Stimulated activated CD4-positive, alpha-beta T cell treated with anti-CD3 and anti-CD28 coated beads, TNF-alpha, amount 100 ng/mL, for 4 hours (primary cell): ENCODE results near the gene PSD.

ENCODE experiments used
- DNase-seq, 3 experiments: peaks; one replicate each; pipeline ENCODE4 v3.0.0-alpha.2; 2020; ENCODE audit warnings: low read depth in 3 of 3

Gene PSD

GRCh38 chr10:102389894-102390293 lies 28.7 kb downstream of the PSD start:
- DNase-seq: no peak

GRCh38 chr10:102384606-102385429 lies 33.8 kb downstream of the PSD start:
- no peak for DNase-seq

DNA sequence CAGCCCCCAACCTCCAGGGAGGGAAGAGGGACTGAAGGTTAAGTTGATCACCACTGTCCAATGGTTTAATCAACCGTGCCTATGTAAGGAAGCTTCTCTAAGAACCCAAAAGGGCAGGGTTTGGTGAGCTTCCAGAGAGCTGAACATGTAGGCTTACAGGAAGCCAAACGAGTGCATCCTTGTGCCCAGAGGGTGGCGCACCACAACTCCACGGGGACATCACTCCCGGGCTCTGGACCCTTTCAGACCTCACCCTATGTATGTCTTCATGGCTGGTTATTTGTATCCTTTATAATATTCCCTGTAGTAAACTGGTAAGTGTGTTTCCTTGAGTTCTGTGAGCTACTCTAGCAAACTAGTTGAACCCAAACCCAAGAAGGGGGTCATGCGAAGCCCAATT lies 34.5 kb downstream of the PSD start:
- DNase-seq: no peak

GRCh38 chr10:102382871-102383270 lies 35.7 kb downstream of the PSD start:
- no peak for DNase-seq

DNA sequence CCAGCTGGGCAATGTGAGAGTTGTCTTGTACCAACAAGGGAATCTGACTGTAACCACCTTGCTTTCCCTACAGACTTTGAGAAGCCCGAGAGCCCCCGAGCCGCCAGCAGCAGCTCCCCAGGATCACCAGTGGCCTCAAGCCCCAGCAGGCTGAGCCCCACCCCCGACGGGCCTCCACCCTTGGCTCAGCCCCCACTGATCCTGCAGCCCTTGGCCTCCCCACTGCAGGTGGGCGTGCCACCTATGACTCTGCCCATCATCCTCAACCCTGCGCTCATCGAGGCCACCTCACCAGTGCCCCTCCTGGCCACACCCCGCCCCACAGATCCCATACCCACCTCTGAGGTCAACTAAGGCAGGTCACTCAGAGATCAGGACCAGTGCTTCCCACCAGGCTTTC lies 36.6 kb downstream of the PSD start:
- no peak for DNase-seq

DNA sequence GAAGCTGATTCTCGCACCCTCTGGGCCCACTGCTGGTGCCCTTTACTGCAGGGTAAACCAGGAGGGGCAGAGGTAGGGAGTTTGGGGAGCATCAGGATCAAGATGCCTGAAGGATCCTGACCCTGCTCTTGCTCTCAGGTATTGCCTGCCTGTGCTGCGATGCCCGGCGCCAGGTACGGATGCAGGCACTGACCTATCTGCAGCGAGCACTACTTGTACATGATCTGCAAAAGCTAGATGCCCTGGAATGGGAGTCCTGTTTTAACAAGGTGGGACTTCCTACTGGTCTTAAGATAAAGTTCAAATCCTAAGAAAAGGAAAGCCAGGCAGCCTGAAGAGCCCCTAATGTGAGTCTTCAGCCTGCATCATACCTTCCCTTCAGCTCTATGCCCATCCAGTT lies 39.2 kb downstream of the PSD start:
- DNase-seq: no peak

DNA sequence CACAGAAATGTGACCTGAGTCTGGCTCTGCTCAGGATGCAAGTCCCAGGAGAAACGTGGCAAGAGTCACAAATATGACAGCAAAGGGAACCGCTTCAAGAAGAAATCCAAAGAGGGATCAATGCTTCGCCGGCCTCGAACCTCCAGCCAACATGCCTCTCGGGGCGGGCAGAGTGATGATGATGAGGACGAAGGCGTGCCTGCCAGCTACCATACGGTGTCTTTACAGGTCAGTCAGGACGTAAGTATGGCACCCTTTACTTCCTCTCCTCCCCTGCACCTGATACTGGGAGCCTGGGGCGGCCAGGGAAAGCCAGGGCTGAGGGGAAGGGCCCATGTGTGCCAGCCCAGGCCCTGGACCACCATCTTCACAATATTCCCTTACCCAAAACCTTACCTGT lies 41.7 kb downstream of the PSD start:
- no peak for DNase-seq

DNA sequence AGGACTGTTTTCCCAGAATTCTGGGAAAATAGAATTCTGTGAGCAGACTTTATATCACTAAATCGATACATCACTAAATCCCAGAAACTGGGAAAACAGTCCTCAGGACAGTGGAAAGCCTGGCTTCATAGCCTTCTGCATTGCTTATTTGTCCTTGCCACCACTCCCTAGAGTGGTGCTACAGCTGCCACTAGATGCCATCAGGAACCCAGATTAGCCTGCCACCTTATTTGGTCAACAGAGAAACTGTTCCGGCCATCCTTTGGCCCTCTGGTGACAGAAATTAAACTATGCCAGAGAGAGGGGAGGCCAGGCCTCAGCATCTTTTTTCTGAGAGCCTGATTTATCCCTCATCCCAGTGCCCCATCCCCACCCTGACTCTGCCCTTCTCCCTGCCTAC lies 42.7 kb downstream of the PSD start:
- no peak for DNase-seq

- DNase-seq: no peak
Measured at GRCh38 chr10:102375250-102375649, 43.3 kb downstream of the PSD start.

GRCh38 chr10:102371295-102371694 lies 47.3 kb downstream of the PSD start:
- no peak for DNase-seq

- no peak for DNase-seq
Measured at GRCh38 chr10:102368077-102368476, 50.5 kb downstream of the PSD start.

DNA sequence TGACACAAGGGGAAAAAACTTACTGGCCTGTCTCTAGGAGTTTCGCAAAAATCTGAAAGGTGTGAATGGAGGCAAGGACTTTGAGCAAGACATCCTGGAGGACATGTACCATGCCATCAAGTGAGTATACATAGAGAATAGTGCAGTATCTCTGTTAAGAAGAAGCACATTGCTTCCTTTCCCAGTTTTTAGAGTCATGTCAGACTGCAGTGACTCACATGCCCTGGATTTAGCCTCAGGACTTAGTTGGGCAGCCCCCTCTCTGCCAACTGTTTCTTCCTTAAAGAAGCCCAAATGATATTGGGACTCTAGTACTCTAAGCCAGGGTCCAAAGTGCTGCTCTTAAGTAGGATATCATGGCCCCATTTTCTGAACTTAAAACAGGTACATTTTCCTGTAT lies 51.1 kb downstream of the PSD start:
- DNase-seq: no peak

- no peak for DNase-seq
Measured at GRCh38 chr10:102358712-102359382, 59.7 kb downstream of the PSD start.

DNA sequence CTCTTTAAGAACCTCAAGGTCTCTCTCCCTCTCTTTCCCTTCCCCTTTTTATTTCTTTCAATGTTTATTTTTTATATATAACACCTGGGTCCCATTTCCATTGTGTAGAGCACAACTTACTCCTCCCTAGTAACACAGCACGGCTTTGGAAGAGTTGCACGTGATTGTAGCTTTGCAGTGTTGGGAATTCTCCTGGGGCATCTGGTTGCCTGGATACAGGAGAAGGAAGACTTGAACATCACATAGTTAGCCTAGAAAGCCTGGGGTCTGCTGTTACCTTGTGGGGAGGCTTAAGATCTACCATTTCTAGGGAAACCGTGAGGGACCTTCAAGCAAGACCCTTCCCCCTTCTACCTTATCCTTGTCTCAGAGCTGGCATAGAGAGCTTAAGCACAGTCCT lies 64.1 kb downstream of the PSD start:
- no peak for DNase-seq
